Measurements from ENCODE around the gene FOXP1. TPM values are rescaled to one million over a fixed set of nuclear protein-coding genes. Genes with fewer than 3 reads are reported as not detected.

The FOXP1 gene
- polyA plus RNA-seq, 12 donors, result 17.7 to 192 (median 22.0) TPM

DNA sequence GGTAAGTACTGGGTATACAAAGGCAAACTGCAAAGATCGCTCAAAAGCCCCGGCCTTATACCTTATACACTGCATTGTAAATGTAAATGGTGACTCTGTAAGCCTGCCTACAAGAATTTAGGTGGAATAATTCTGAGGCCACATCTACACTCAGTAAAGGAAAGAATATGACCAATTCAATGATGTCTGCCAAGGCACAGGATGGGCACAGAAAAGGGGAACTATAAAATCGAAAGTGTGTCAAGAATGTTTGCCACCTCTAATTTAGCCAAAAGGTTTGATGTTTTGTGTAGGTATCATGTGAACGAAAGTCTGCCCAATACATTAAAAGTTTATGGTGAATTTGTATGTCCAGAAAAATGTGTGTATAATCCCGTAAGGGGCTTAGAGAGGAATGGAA is 96.1 kb downstream of the FOXP1 start:
- peak; percentile 26 for DNase-seq

- no peak for DNase-seq
Observed at GRCh38 chr3:71486831-71487230, 96.7 kb downstream of the FOXP1 start.

DNA sequence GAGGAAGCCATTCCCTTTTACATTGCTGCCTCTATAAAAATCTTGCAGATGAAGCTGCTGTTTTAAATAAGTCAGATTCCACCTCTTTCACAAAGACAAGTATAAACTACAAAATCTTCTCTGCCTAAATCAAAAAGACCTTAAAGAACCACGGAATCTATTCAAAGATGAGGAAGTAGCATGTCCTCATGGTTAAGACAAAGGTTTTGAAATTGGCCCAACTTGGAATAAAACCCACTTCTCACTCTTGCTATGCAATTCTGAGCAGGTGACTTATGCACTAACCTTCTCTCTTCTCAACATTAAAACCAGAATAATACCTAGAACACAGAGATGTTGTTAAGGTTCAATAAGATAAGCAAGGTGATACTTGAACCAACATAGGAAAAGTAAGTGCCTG is 97.6 kb downstream of the FOXP1 start:
- DNase-seq, result no peak

- no peak for DNase-seq
Observed at GRCh38 chr3:71484452-71484851, 99.1 kb downstream of the FOXP1 start.

DNA sequence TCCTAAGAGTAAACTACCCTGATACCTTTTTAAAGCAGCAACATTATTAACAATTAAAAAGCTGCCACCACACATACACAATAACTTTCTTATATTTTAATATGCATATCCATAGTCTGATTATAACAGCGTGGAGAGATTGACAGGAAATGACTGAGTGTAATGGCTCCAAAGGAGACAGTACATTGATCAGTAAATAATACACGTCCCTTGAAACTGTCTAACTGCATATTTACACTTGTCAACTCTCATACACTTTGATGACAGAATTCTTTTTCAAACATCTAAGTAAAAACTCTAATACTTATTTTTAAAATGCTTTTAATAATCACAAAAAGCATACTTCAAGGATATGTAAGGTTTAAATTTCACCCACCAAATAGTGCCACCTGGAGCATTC is 99.5 kb downstream of the FOXP1 start:
- DNase-seq, result no peak

- no peak for DNase-seq
Observed at GRCh38 chr3:71482771-71483170, 100.8 kb downstream of the FOXP1 start.

GRCh38 chr3:71478568-71478967 is 105.0 kb downstream of the FOXP1 start:
- no peak for DNase-seq

DNA sequence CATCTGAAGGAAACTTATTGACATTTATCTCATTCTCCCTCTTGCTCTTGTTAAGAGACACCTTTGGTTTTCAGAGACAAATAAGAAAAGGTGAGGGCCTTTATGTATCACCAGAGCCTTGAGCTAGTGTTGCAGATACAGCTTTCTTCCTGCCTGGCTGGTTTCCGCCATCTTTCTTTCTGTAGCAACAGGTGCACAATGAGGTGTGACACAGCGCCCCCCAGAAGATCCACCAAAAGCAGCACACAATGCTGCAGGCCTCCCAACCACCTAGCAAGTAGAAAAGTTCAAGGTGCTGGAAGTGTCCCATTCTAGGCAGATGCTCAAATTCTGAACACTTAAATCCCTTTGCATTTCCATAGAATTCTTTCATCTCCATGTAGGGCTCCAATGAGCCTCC is 106.6 kb downstream of the FOXP1 start:
- no peak for DNase-seq

GRCh38 chr3:71469138-71469435 is 114.4 kb downstream of the FOXP1 start:
- DNase-seq, result no peak

DNA sequence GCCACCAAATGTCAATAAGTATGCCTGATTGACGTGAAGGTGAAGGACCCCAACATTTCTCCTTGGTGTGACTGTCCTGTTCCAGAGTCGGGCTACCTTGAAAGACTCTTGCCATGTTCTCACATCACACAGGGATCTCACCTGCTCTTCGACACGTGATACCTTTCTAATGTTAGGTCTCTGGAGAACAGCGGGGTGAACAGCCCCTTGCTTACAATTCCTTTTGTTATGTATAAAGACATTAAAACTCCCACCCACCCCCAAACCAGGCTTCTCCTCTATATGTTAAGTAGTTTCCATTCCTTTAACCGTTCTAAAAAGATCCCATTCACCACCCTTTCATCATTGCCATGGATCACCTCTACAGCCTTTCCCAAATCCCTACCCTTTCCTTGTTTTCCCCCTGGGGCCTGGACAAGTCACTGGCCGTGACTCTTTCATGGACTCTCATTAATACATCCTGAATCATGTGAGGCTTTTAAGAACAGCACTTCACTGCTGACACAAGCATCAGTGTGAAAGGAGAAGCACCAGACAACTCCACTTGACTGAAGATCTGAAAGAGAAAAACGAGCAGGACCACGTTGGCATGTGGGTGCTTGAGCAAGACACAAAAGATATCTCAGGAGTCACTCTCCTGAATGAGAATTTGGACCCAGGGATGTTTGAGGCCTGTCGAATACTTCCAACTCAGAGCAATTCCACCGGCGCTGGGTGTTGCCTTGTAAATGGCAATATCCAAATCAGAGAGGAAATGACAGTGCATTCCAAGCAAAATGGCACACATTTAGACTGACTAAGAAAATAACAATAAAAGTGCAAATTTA is 115.0 kb downstream of the FOXP1 start:
- no peak for DNase-seq

GRCh38 chr3:71466483-71466882 is 117.0 kb downstream of the FOXP1 start:
- no peak for DNase-seq

- no peak for DNase-seq
Observed at GRCh38 chr3:71465371-71466036, 118.0 kb downstream of the FOXP1 start.

- no peak for DNase-seq
Observed at GRCh38 chr3:71464613-71465012, 118.9 kb downstream of the FOXP1 start.

DNA sequence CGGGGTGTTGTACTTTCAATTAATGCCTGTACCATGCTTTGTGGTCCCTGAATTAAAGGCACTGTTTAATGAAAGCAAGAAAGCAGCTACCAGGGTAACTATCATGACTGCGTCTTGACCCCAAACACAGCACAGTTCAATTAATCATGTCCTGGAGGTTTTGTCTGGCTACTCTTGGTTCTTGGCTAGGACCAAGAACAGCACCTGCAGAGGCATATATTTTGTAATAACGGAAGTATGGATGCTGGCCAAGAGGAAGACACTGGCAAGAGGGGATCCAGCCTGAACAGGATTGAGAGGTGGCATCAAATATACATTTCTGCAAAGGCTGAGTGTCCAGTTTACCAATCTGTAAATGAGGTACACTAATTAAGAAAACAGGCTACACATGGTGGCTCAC is 119.9 kb downstream of the FOXP1 start:
- DNase-seq, result no peak

DNA sequence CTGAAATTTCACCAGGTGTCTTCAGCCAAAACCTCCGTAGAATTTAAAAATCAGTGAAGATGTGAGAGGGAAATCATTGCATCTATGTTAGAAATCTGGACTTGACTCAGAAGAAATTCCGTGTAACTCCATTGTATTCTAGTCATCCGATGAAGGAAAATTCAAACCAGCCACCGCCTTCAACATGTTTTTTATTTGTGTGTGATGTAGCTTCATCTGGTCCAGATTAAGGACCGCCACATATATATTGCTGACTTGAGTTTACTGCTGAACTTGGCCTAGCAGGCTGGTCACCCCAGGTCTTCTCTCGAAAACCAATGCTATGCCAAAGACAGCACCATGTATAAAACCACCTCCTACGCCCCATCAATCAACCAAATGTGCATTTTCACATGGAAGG is 120.9 kb downstream of the FOXP1 start:
- no peak for DNase-seq

DNA sequence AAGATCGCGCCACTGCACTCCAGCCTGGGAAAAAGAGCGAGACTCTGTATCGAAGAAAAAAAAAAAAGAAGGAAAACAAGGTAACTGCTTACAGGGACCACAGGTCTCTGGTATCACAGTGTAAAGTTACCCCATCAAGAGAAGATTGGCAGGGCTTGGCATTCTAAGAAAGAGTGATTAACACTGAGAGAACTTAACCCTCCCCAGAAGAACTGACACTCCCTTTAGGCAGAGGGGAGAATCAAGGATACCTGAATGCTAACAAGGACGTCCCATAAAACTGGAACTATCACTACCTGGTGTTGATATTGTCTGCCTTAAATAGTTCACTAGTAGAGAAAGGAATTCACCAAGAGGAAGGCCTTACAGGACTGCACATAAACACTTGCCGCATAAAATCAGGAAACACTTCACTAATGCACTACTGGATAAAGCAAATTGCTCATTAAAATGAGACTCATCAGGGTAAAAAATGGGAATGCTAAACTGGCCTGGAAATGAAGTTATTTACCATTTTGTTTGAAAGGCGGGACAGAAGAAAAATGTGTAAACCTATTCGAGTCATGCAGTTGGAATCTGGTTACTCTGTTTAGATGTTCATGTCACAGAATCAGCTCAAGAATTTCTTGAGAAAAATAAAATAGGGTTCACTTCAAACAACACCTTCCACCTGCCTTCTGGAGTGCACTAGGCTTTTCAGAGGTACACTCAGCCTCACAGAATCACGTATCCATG is 121.6 kb downstream of the FOXP1 start:
- no peak for DNase-seq

DNA sequence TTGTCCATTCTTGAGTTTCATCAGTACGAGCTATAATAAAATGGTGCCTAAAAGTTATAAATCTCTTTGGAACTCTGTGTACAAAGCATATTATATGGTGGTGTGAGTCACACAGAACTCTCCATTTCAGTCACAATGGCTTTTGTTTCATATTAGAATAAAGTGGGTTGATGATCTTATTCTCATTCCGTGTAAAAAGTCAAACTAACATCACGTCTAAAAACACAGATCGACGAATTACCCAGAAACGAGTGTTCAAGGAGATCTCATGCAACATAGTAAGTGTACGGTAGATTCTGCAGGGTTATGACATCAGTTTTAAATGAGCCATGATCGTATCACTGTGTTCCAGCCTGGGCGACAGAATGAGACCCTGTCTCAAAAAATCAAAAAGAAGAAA is 122.4 kb downstream of the FOXP1 start:
- DNase-seq, result no peak

- no peak for DNase-seq
Observed at GRCh38 chr3:71458895-71459294, 124.6 kb downstream of the FOXP1 start.

- no peak for DNase-seq
Observed at GRCh38 chr3:71456826-71457225, 126.7 kb downstream of the FOXP1 start.

DNA sequence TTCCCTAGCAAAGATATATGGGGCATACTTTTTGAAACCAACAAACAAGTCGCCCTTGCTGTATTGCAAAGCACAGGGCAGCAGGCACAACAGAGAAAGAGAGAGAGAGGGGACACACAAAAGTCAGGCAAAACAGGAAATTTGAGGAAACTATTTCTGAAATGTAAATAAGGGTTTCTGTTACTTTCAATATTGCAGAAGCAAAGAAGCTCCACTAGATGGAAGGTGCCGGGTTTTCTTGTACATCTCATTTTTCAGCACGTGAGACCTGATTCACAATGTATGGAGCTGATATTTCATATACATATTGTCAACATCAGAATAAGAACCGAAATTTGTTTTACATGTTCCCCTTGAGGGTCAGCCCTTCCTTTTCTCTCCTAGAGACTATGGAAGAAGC is 127.4 kb downstream of the FOXP1 start:
- DNase-seq, result no peak

DNA sequence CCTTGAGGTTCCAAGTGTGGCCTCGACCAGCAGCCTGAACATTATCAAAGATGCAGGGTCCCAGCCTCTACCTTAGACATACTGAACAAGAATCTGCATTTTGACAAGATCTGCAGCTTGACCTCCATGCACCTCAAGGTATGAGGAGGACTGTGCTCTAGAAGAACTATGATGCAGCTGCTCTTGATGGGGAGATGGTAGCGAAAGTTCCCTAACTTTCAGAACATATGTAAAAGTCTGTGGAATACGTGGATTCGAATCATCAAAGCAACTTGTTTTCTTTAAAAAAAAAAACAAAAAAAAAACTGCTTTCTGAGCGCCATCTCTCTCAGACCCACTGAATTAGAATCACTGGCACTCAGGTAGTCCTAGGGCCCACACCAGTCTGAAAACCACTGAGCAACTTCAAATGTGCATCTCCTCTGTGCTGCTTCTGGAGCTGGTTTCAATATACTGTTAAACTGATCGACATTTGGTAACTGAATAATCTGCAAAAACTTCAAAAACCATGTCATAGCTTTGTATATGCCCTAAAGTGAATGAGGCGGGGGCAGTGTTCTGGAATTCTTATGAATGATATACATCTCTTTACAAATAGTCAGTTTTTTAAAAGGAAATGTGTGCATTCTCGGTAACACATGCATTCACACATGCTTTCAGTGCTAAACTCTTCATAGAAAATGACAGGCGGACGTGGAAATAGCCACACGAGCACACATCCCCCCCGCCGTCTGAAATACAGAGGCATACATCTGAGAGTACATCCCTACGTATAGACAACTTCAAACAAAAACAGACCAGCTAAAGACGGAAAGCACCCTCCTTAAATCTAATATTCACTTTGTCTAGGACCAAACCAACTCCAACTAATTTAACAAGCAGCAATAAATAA is 128.8 kb downstream of the FOXP1 start:
- DNase-seq, result no peak
